SIG-M5 treated with dmso at 0.1 percent for 504 hours (cell line): ENCODE data around the gene AKNAD1.

Experiments
- DNase-seq: peaks from one replicate; lab custom pipeline; 2025; ENCODE audit not compliant: unreplicated experiment; lab: John Stamatoyannopoulos, UW

The AKNAD1 gene

DNA sequence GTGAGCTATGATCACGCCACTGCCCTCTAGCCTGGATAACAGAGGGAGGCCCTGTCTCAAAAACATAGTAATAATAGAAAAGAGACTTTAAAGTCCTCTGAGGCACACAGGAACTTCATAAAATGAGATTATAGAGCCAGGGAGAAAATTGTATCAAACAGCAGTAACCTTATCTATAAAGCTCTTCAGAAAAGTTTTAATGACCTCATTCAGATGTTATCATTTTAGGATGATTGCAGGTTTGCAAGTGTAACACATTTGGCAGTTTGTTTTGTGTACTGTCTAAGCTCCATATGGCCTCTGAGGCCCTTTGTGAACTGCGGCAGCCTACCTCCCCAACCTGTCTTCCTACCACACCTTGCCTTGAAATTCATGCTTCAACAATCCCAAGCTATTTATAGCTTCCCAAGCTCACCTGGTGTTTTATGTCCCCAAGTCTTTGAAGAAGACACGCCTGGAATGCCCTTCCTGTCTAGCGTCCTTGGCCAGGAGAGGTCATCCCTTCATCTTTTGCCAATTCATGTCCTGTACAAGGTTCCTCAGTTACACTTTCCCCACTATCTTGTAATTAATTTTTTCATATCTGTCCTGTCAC lies 8.5 kb upstream of the AKNAD1 start:
- DNase-seq: no peak

GRCh38 chr1:108863984-108864383 lies 7.1 kb upstream of the AKNAD1 start:
- DNase-seq: no peak

- no peak for DNase-seq
Observed at GRCh38 chr1:108862698-108863477, 6.0 kb upstream of the AKNAD1 start.

GRCh38 chr1:108862017-108862610 lies 5.2 kb upstream of the AKNAD1 start:
- DNase-seq: no peak

GRCh38 chr1:108861566-108861965 lies 4.7 kb upstream of the AKNAD1 start:
- no peak for DNase-seq

DNA sequence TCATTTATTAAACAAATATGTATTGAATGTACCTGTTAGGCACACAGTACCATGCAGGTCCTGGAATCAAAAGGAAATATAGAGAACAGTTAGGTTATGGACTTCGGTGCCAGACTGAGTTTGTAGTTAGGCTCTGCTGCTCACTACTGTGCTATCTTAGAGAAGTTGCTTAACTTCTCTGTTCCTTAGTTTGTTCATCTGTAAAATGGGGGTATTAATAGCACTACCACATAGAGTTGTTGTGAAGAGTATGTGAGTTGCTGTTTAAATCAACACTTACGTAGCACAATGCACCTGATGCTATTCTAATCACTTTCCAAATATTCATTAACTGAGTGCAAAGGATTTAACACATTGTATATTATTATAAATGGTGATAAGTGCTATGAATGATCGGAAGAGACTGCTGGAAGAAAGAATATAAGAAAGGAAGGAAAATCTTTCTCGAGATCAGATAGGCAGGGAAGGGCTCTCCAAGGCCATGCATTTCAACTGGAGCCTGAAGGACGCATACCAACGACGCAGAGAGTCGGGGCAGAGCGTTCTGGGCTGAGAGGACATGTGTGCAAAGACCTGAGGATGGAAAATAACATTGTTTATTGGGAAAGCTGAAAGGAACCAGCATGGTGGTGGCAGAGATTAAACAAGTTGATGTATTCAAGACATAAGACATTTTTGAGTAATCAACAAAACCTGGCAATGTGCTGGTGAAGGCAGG lies 3.5 kb upstream of the AKNAD1 start:
- DNase-seq: no peak

DNA sequence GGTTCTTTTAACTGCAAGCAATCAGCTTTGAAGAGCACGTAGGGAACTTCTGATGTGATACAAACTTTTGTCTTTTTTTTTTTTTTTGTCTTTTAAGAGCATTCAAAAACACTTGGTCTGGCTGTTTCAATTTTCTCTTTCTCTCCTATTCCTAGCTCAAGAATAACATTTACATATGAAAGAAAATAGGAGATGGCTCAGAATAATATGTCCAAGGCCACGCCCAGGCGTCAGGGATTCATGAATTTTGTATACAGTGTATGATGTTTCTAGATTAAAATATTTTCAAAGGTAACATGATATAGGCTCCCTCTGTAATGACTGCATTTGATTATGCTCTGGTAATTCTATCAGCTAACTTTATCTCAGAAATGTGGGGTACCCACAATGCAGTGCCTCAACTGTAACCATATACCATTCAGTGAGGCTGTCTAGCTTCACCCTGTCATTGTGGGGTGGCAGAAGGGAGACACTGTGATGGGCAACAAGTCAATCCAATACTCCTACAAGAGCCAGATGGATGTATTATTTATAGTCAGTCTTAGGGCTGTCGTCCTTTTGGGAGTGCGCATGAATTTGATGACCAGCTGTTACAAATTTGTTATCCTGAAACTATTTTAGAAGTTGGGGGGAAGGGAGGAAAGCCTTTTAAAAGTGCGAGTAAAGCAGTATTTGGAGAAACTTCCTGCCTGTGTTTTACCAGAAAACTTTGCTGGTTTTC lies 1.5 kb upstream of the AKNAD1 start:
- no peak for DNase-seq

- no peak for DNase-seq
Observed at GRCh38 chr1:108854221-108855019, 2.5 kb downstream of the AKNAD1 start.

DNA sequence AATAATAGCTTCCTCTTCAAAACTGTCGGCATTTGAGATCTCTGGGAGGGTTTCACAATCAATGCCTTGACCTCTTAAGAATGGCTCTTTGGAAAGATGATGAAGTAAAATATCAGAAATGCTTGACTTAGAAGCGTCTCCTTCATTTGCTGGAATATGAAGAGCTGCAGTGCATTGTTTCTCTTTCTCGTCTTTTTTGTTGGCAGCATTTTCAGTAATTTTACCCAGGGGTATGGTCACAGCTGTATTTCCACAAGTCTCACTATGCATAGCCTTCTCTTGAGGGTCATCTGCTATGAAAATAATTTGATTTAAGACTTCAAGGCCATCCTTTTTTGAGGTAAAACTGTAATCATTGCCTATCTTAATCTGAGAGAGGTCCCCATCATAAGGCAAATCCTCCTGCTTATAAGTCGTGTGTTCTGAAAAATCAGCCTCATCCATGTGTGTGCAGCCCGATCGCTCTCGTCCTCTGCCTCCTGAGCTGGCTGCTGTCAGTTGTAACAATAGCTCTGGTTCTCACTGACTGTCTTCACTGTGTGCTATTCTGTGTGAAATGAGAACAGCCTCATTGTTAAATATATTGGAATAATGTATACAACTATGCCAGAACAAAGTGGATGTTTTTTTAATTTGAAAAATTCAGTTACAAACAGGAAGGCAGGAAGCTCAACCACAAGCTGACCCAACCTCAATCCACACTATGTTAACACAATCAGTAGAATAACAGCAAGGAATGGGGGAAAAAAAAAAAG lies 4.5 kb downstream of the AKNAD1 start:
- no peak for DNase-seq

DNA sequence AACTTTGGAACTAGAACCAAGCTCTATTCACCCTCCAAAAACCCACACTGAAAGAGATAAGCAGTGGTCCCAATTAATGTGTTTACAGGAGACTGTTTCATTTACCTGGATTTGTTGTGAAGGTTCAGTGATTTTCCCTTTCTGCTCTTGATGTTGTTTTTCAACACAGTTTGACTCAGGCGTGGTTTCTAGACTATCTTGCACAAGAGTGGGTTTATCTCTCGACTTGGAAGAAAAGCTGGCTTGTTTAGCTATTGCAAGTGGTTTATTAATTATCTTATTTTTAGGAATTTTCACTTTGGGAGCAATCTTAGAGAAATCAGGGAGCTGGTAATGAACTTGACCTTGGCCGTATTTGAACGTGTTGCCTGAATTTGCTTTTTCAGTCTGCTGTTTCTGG lies 5.3 kb downstream of the AKNAD1 start:
- DNase-seq: no peak

- no peak for DNase-seq
Observed at GRCh38 chr1:108850929-108851328, 6.0 kb downstream of the AKNAD1 start.

- DNase-seq: no peak
Observed at GRCh38 chr1:108848806-108849205, 8.1 kb downstream of the AKNAD1 start.

GRCh38 chr1:108847494-108847893 lies 9.4 kb downstream of the AKNAD1 start:
- no peak for DNase-seq

GRCh38 chr1:108845991-108846390 lies 10.9 kb downstream of the AKNAD1 start:
- no peak for DNase-seq

DNA sequence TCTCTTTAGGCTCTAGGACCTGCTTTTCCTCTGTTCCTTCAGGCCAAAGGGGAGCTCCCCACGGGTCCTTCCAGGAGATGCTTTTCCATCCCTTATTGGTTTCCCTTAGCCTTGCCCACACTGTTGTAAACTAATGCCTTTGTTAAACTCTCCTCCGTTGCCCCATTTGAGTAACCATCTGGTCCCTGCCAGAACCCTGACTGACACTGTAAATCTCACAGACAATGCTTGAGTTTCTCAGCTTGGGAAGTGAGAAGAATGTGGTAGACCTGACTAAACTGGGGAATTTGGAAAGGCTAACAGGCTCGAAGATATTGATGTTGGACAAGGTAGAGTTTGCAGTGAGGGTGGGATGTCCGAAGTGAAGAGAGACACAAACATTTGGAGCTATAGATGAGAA lies 11.4 kb downstream of the AKNAD1 start:
- no peak for DNase-seq

DNA sequence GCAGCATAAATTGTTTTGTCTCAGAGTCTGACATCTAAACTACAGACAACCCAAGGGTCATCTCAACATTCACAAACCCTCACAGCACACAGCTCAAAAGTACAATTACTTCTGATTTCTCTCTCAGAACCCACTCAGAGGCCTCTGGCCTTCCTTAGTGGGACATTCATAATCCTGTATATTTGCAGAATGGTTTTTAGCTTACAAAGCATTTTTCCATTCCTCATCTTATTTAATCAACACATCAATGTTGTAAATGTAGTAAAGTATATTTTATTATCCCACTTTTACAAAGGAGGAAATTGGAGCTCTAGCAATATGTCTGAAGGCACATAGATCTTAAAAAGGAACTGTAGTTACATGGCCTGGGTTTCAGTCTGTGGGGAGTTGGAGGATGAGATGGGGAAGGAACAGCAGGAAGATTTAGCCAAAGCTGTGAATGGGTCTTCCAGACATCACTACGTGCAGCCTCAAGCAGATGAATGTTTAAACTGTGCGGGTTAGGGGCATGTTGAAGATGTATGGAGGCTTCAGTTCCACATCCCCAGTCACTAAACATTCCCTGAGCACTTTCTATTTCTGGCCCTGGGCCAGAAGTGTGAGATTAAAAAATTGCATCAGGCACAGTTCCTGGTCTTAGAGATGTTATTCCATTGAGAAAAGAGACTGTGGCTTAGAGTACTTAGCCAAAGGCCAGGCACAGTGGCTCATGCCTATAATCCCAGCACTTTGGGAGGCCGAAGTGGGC lies 13.3 kb downstream of the AKNAD1 start:
- no peak for DNase-seq

DNA sequence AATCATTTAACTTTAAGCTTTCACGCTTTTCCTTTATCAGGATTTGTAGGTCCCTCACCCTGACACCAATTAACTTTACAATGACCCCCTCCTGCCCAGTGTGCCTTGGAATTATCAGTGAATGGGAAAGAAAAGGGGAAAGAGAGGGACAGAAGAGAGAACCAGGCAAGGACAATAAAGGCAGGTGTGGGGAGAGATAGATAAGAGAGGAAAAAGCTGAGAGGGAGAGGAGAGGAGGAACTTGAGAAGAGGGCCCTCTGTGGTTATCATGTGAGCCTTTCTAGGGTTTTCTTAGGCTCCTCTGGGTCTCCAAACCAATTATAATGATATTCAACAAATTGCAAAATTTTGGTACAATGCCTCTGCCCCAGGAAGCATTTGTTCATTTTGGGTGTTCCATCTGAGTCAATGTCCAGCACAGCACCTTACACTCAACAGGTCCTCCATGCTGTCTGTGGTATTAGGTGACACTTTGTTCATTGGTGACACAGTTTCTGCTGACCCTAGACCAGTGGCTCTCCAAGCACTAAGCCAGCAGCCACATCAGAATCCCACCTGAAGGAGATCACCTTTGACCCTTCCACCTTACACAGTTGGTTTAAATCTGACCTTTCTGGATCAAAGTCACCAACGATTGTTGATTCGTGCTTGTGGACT lies 14.2 kb downstream of the AKNAD1 start:
- no peak for DNase-seq

GRCh38 chr1:108841703-108842102 lies 15.2 kb downstream of the AKNAD1 start:
- no peak for DNase-seq
